AG04449 (cell line): ENCODE data around the gene NLRP9.

Source experiments
- CTCF ChIA-PET: fragments of 350-600 bp; formaldehyde crosslinking; extraction: SDS; loops from one replicate; lab custom pipeline; 2021; ENCODE audit warnings: antibody characterized with exemption; lab: Yijun Ruan, JAX
- POLR2A ChIA-PET: fragments of 400-600, 350-600 bp; formaldehyde crosslinking; extraction: SDS; loops from one replicate; lab custom pipeline; 2020; ENCODE audit warnings: antibody characterized with exemption, inconsistent platforms; lab: Yijun Ruan, JAX
- DNase-seq: peaks from one replicate; pipeline ENCODE4 v3.0.0-alpha.2; 2010; ENCODE audit warnings: low read depth, low spot score
- H3K4me3 ChIP-seq: 2 replicates; pipeline ENCODE4 v1.5.1; 2011; ENCODE audit warnings: low read depth, mild to moderate bottlenecking, control low read depth, low read length
- TF ChIP-seq, protein P1 (sequence below): IDR thresholded peaks from one replicate; pipeline ENCODE4 v1.5.1; 2011; ENCODE audit warnings: mild to moderate bottlenecking, moderate library complexity, low read length, control low read depth, inconsistent platforms; ENCODE audit not compliant: insufficient read depth; ENCODE audit errors: missing control alignments

The NLRP9 gene

DNA sequence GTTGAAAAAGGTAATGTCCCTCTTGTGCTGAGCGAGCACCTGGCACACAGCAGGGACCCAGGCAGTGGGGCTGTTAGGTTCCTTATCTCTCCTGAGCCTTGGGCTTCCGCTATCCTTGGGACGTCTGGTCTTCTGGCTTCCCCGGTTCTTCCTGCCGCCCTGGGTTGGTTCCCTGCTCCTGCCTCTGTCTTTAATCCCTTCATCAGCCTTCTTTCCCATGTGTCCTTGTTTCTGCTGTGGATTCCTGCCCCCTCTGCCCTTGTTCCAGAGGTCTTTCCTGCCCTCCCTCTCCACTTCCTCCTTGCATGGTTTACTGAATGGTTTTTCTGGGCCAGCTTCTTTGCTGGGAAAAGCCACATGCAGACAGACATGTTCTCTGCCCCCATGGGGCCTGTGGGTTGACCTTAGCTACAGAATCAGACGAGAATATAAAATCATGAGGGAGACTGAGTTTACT lies 60.6 kb downstream of the NLRP9 start:
- TF ChIP-seq, protein P1, sequence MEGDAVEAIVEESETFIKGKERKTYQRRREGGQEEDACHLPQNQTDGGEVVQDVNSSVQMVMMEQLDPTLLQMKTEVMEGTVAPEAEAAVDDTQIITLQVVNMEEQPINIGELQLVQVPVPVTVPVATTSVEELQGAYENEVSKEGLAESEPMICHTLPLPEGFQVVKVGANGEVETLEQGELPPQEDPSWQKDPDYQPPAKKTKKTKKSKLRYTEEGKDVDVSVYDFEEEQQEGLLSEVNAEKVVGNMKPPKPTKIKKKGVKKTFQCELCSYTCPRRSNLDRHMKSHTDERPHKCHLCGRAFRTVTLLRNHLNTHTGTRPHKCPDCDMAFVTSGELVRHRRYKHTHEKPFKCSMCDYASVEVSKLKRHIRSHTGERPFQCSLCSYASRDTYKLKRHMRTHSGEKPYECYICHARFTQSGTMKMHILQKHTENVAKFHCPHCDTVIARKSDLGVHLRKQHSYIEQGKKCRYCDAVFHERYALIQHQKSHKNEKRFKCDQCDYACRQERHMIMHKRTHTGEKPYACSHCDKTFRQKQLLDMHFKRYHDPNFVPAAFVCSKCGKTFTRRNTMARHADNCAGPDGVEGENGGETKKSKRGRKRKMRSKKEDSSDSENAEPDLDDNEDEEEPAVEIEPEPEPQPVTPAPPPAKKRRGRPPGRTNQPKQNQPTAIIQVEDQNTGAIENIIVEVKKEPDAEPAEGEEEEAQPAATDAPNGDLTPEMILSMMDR, result no peak
- no peak overlapping the region for H3K4me3 ChIP-seq
- ChIA-PET CTCF (no interaction called here), POLR2A (no interaction called here)
- no peak for DNase-seq

DNA sequence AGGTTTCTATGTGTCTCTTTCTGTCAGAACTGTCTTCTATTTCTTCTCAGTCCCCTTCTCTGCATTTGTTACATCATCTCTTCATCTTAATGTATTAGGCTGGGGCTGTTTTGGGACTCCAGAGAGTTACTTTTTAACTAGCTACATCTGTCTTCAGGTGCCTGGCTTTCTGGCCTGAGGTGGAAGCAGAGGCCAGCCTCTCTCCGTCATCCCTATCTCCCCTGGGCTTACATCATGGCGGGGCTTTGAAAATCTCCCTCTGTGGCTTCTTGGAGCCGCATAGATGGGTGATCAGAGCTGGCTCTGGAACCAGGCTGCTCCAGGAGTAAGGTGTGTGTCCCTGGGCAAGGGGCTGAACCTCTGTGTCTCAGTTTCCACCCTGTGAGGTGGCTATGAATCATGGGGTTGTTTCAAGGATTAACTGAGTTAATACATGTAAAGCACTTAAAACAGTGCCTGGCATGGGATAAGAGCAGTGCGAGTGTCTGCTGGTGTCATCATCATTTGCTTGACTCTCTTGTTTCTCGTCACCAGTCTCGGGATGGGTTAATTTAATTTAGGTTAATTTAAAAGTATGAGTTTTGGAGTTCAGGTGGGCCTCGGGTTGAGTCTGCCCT lies 61.2 kb downstream of the NLRP9 start:
- ChIA-PET POLR2A (no interaction called here), CTCF (interaction anchor here (0.8 to 1.0 kb wide), 3 partner anchors 8 to 23 kb away, joined by 3 to 4 read pairs (median 3); no protein-coding TSS in a partner anchor)
- no peak overlapping the region; the same call in 1 of the 2 replicates for H3K4me3 ChIP-seq
- TF ChIP-seq, protein P1, result no peak
- DNase-seq, result no peak

DNA sequence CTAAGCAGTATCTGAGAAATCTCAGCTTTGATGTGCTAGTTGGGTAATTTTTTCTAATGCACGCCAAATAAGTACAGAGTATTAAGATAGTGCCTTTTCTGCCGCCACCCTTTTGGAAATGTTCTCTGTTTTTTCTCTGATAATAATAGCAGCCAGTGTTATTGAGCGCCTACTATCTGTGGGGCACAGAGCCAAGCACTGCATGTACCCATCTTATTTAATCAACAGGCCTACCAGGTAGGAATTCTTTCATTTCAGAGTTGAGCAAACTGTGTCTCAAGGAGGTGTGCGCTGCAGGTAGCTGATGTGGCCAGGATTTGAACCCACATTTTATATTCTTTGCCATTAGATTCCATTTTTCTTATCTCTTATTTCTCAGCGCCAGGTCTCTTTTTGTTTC lies 61.8 kb downstream of the NLRP9 start:
- no peak for DNase-seq
- POLR2A ChIA-PET, result interaction anchor here (0.5 kb wide), 1 partner anchor 44 kb away, joined by 3 read pairs; no protein-coding TSS in a partner anchor
- CTCF ChIA-PET, result interaction anchor here (0.8 to 1.0 kb wide), 3 partner anchors 8 to 22 kb away, joined by 3 to 4 read pairs (median 3); no protein-coding TSS in a partner anchor
- H3K4me3 ChIP-seq, result peak overlapping the region; percentile 66
- TF ChIP-seq, protein P1, result no peak

DNA sequence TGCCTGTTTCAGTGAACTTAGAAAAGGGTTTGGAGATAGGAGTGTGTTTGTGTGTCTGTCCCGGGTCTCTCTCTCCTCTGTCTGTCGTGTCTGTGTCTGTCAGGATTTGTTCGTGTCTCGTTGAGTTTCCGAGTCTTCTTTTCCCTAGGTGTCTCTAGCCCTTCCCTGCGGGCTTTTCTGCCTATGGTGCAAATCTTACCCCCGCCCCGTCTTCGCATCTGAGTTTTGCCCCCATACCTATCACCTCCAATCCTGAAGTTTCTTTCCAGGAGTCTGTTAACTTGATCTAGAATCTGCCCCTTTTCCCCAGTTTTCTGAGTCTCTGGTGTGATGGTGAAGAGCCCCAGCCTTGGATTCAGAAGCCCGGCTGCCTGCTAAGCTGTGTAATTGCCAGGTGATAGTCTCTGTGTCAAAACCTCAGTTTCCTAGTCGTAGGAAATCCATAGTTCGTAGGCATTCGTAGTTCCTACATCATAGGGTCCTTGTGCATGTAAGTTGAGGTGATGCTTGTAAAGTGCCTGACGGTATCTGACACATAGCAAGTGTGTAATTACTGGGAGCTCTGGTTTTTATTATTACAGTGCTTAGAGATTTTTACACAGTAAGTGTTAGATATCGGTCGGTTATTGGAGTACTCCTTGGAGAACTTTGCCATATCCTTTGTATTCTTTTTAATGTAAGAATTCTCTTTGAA lies 62.4 kb downstream of the NLRP9 start:
- ChIA-PET CTCF (interaction anchor here (0.8 kb wide), 1 partner anchor 9 kb away, joined by 3 read pairs; no protein-coding TSS in a partner anchor), POLR2A (interaction anchor here (0.5 kb wide), 1 partner anchor 43 kb away, joined by 3 read pairs; no protein-coding TSS in a partner anchor)
- TF ChIP-seq, protein P1, result no peak
- DNase-seq, result no peak
- peak overlapping the region; percentile 66 for H3K4me3 ChIP-seq

DNA sequence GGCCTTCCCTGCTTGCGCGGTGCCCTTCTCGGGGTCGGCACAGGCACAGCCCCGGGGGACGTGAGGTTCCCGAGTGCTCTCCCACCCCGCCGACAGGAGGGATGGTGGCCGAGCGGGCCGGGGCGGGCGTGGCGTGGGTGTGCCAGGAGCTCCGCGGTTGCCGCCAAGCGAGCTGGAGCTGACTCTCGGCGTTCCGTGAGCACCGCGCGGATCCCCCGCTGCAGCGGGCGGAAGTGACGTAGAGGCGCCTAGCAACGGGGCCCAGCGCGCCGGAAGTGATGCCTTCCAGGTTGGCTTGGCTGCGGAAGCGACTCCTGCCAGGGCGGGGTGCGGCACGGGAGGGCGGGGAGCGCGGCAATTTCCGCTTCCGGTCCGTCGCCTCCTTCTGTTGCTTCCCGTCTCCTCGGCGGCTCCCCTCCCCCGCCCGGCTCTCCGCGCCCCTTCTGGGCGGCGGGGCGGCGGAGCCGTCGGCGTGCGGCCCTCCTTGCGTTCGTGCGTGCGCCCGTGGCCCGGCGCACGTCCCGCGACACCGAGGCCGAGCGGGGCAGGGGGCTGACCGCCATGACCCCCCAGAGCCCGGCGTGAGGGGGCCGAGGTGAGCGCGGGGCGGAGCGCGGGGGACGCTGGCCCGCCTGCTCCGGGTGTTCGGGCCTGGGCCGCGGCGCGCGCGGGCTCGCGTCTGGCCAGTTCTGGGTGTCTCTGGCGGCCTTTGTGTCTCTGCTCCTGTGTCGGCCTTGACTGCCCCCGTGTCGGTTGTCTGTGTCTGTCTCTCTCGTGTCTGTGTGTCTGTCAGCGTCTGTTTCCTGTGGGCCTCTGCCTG lies 63.2 kb downstream of the NLRP9 start, which contains the start of gene EPN1:
TSS of gene EPN1 (plus strand) at position 386 of the 820 bp plus-strand sequence. CDS start 3,402 bp downstream, outside the sequence.
- POLR2A ChIA-PET, result no interaction called here
- DNase-seq, result peak; percentile 59
- CTCF ChIA-PET, result no interaction called here
- H3K4me3 ChIP-seq, result peak within 1 kb of the TSS; percentile 66
- TF ChIP-seq, protein P1, result no peak
